GM21717 (cell line): ENCODE results near the gene PWWP2B.

Experiments used
- ATAC-seq: cut with Tn5 transposase; IDR thresholded peaks from one replicate; pipeline ENCODE4 v1.9.1; 2021; ENCODE audit warnings: mild to moderate bottlenecking, moderate library complexity; ENCODE audit not compliant: unreplicated experiment

PWWP2B gene

DNA sequence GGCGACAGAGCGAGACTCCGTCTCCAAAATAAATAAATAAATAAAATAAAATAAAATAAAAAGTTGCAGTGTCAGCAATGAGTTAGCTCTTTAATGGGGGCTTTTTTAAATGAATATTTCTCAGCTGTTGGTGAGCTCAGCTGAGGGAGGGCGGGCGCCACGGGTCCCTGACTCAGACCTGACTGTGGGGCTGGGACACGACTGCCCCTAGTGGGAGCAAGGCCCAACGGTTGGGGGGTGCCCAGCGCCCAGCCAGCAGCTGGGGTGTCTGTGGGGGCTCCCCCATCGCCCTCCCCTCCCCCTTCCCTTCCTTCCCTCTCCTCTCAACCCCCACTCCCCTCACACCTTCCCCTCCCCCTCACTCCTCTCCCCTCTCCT is 46.6 kb downstream of the PWWP2B start:
- no peak for ATAC-seq

DNA sequence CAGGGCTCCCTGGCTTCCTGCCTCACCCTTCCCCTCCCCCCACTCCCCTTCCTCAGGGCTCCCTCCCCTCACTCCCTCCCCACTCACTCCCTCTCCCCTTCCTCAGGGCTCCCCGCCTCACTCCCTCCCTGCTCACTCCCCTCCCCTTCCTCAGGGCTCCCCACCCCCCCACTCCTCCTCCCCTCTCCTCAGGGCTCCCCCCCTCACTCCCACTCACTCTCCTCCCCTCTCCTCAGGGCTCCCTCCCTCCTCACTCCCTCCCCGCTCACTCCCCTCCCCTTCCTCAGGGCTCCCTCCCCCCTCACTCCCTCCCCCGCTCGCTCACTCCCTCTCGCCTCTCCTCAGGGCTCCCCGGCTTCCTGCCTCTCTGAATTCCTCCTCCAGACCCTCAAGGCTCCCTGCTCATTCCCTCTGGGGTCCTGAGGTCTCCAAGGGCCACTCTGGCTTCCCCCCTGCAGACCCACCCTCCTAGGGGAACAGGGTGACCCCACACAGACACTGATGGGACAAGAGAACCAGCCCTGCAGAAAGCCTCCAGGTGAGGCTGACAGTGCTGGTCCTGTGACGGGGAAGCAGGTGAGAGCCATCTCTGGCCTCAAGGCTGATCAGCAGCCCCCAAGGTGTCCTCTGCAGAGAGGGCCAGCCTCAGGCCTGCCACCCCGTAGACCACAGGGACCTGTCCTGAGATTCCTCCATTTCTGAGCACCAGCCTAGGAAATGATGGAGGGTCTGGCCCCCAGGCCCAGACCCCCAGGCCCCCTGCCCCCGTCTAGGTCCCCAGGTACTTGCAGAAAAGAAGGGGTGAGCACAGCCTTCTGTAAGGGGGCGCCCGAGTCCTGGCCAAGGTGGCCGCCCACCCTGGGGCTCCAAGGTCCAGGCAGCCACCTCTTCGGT is 47.2 kb downstream of the PWWP2B start:
- ATAC-seq, result no peak

- no peak for ATAC-seq
These were observed 47.9 kb downstream of the PWWP2B start for GRCh38 chr10:132444877-132445351.

DNA sequence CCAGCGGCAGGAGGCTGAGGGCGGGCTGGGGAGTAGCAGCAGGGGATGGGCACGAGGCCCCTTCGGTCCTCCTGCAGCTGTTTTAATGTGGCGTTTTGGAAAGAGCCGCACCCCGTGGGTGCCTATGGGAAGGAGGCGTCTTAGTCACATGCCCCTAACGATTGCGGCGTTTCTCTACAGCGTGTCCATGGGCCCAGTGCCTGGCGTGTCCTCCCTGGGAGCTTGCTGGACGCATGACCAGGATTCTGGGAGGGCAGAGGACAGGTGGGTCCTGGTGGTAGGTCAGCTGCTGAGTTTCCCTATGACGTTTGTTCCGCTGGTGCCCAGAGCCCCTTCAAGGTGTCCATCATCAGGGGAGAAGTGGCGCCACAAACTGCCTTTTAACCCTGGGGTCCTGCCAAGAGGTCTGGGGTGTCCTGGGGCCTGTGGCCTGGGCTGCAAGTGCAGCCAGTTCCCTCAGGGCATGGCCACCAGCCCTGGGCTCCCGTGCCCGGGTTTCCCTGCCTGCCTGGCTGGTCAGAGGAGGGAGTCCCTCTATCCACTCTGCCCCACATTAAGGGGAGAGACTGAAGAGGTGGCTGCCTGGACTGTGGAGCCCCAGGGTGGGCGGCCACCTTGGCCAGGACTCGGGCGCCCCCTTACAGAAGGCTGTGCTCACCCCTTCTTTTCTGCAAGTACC is 48.7 kb downstream of the PWWP2B start:
- no peak for ATAC-seq

GRCh38 chr10:132446195-132446581 is 49.2 kb downstream of the PWWP2B start:
- ATAC-seq, result no peak

DNA sequence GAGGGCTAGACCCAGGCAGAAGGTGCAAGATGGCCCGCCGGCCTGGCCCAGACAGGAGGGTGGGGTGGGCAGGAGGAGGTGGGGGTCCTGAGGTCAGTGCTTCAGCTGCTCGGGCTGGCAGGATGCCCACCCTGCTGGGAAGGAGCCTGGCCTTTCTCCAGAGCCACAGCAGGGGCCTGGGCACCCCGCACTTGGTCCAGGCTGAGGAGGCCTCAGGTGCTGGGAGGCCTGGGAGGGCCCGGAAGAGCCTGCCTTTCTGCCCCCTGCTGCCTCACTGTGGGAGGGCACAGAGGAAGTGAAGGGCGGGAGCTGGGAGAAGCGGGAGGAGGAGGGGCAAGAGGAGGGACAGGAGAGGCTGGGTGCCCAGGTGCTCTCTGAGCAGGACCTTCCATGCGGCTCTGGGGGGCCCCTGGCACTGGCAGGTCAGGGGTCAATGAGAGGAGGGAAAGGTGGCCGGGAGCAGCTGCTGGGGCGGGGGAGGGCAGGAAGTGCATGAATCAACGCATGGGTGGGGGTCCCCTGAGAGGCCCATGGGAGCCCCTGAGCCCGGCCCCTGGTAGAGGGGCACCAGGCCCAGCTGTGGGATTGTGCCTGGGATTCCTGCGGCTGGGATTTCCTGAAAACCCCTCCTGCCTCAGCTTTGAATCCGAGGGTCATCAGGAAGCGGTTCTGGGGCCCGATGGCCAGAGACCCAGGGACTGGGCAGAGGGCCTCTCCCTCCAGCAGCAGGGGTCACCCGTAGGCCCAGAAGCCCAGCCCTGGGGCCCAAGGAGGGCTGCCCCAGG is 49.9 kb downstream of the PWWP2B start:
- ATAC-seq, result peak; percentile 45

DNA sequence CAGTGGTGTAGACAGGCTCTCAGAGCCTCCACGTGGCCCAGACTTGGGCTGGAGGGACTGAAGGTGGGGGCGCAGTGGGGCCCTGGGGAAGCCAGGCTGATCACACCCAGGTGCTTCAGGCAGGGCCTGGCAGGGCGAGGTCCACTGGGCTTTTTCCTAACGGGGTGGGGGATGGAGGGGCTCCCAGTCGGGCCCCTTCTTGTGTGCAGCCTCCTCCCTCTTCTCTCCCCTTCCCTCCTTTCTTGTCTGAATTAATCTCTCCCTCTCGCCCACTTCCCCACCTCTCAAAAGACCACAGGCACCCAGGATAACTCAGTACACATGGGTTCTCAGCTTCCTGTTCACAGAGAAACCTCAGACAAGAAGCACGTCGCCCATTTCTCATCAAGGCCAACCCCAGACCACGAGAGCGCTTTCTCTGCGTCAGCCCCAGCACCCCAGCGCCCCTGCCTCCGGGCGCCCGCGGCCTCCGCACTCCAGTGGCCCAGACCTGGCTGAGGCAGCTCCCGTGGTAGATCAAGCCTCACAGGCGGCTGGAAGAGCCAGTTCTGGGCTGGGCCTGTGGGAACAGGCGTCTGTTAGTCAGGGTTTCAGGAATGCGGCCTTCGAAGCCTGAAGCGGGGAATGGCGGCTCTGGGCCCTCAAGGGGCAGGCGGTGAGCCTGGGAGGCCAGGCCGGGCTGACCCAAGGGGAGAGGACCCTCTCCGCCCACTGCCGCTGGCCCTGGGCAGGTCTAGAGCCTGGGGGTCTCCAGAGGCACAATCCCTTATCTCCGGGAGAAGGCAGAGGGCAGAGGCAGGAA is 50.6 kb downstream of the PWWP2B start:
- no peak for ATAC-seq

GRCh38 chr10:132448248-132448731 is 51.3 kb downstream of the PWWP2B start:
- ATAC-seq, result no peak

- no peak for ATAC-seq
These were observed 52.2 kb downstream of the PWWP2B start for GRCh38 chr10:132449051-132449810.

DNA sequence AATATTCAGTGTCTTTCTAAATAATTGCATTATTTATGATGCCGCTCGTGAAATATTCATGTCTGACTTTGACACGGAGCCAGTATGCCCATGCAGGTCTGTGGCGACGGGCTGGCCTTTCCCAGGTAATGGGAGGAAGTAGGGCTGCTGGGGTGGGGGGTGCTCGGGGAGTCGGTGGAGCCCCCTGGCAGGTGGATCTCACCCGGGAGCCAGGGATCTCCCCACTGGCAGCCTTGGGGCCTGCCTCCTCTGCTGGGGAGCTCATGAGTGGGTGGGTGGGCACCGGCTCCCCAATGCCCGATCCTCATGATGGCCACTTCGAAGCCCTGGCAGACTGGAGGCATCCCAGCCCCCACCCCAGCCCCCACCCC is 52.8 kb downstream of the PWWP2B start:
- ATAC-seq, result no peak

- no peak for ATAC-seq
These were observed 53.4 kb downstream of the PWWP2B start for GRCh38 chr10:132450466-132450824.

- ATAC-seq, result no peak
These were observed 54.0 kb downstream of the PWWP2B start for GRCh38 chr10:132450825-132451505.

- ATAC-seq, result no peak
These were observed 54.7 kb downstream of the PWWP2B start for GRCh38 chr10:132451506-132452215.

DNA sequence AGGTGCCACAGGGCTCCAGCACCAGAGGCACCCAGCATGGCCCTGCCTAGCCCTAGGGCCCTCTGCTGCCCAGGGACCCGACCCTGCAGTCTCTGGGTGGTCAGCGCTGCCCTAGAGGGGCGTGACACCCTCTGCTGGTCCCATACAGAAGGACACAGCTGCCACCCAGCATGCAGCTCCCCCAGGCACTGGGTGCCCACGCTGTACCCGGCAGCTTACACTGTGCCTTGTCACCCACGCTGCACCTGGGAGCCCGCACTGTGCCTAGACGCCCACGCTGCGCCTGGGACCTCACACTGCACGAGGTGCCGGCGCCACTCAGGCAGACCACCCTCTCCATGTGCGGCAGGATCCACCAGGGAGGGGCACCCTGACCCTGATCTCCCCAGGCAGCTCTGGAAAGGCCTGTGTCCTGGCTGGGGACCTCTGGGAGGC is 55.2 kb downstream of the PWWP2B start:
- peak; percentile 4 for ATAC-seq

- ATAC-seq, result peak; percentile 80
These were observed 55.9 kb downstream of the PWWP2B start for GRCh38 chr10:132452651-132453469.

GRCh38 chr10:132453470-132453861 is 56.5 kb downstream of the PWWP2B start:
- ATAC-seq, result no peak

DNA sequence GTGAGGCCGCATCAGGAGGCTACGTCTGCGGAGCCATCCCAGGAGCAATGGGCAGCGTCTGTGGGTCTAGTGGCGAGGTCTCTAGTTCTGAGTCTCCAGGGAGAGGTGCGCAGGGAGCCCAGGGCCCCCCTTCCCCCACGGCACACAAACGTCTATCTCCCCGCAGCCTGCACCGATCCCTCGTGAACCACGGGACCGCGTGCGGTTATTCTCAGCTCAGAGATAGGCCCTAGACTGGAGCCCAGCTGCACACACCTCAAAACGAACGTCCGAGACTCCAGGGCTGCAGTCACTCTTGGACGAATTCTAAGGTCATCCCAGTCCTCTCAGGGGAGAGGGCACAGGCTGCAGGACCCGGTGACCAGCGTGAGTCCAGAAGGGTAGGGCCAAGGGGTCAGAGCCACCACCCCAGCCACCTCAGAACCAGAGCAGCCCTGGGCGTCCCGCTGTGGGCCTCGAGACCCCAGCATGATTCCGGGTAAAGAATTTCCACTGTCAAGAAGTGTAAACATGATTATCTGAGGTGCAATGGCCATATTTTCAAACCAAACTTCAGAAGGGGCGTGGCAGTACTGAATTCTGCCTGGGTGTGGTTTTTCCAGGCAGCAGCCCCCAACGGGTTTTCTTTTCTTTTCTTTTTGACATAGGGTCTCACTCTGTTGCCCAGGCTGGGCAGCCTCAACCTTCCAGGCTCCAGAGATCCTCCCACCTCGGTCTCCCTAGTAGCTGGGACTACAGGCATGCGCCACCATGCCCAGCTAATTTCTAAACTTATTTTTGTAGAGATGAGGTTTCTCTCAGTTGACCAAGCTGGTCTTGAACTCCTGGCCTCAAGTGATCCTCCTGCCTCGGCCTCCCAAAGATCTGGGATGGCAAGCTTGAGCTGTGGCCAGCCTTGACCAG is 57.5 kb downstream of the PWWP2B start:
- ATAC-seq, result no peak
